IMR-90 (cell line): ENCODE measurements around the gene ANAPC5. TPM values are rescaled to one million over a fixed set of nuclear protein-coding genes. Genes with fewer than 3 reads are reported as not detected.

Experiments
- ATAC-seq: fragments of 200-7000 bp; cut with Tn5 transposase; 2 replicates; pipeline ENCODE4 v1.9.1; 2020; ENCODE audit warnings: low read depth, mild to moderate bottlenecking, moderate library complexity
- BruUV-seq: library from RNA; stranded (reverse); fragments of 400-500 nt; replicated peaks from 2 replicates; lab custom pipeline; 2021; lab: Mats Ljungman, UMichigan
- CTCF ChIA-PET: fragments of 300-600 bp; formaldehyde crosslinking; extraction: SDS; loops from one replicate; lab custom pipeline; 2021; ENCODE audit warnings: antibody characterized with exemption; lab: Yijun Ruan, JAX
- POLR2A ChIA-PET: fragments of 300-600 bp; sonication (Branson Sonifier 250); formaldehyde crosslinking; loops from one replicate; lab custom pipeline; 2022; ENCODE audit warnings: antibody characterized with exemption; ENCODE audit not compliant: unreplicated experiment; lab: Charles Lee
- DNase-seq: peaks from one replicate; pipeline ENCODE4 v3.0.0; 2013
- H2AFZ ChIP-seq: replicated peaks from 2 replicates; pipeline ENCODE3; 2013; ENCODE audit warnings: low read length, mild to moderate bottlenecking; ENCODE audit not compliant: poor library complexity
- H2AK5ac ChIP-seq: 2 replicates; pipeline ENCODE4 v1.6.1; 2013; ENCODE audit warnings: low read depth, low read length, inconsistent platforms
- H2AK9ac ChIP-seq: replicated peaks from 2 replicates; pipeline ENCODE3; 2013; ENCODE audit warnings: mild to moderate bottlenecking, low read depth, low read length, moderate library complexity; ENCODE audit not compliant: poor library complexity
- H2BK120ac ChIP-seq: 2 replicates; pipeline ENCODE4 v1.6.1; 2013; ENCODE audit warnings: low read depth, low read length, inconsistent platforms
- H2BK15ac ChIP-seq: 3 replicates; pipeline ENCODE4 v1.6.1; 2013; ENCODE audit warnings: low read depth, low read length, inconsistent platforms
- H2BK20ac ChIP-seq: 2 replicates; pipeline ENCODE4 v1.6.1; 2013; ENCODE audit warnings: low read depth, mild to moderate bottlenecking, inconsistent platforms, low read length, moderate library complexity
- H2BK5ac ChIP-seq: 2 replicates; pipeline ENCODE4 v1.6.1; 2013; ENCODE audit warnings: mild to moderate bottlenecking, low read depth, low read length, inconsistent platforms; ENCODE audit not compliant: poor library complexity, severe bottlenecking
- H3K14ac ChIP-seq: replicated peaks from 2 replicates; pipeline ENCODE4 v1.6.1; 2013; ENCODE audit warnings: low read depth, low read length, inconsistent platforms
- H3K18ac ChIP-seq: 2 replicates; pipeline ENCODE4 v1.6.1; 2013; ENCODE audit warnings: low read depth, low read length, control low read depth
- H3K23ac ChIP-seq: 2 replicates; pipeline ENCODE4 v1.6.1; 2013; ENCODE audit warnings: low read depth, low read length, inconsistent platforms
- H3K27ac ChIP-seq: 2 replicates; pipeline ENCODE4 v1.5.1; 2013; ENCODE audit warnings: mild to moderate bottlenecking, control low read depth, low read length; ENCODE audit not compliant: insufficient read depth
- H3K27me3 ChIP-seq: 2 replicates; pipeline ENCODE4 v1.6.1; 2013; ENCODE audit warnings: low read length; ENCODE audit not compliant: control insufficient read depth, insufficient read depth
- H3K36me3 ChIP-seq: 2 replicates; pipeline ENCODE4 v1.6.1; 2013; ENCODE audit warnings: low read length, mixed read lengths; ENCODE audit not compliant: control insufficient read depth, insufficient read depth
- H3K4ac ChIP-seq: 2 replicates; pipeline ENCODE4 v1.6.1; 2013; ENCODE audit warnings: low read depth, low read length, inconsistent platforms
- H3K4me1 ChIP-seq: 2 replicates; pipeline ENCODE4 v1.6.1; 2013; ENCODE audit warnings: low read length, mixed read lengths; ENCODE audit not compliant: control insufficient read depth, insufficient read depth
- H3K4me2 ChIP-seq: 2 replicates; pipeline ENCODE4 v1.6.1; 2013; ENCODE audit warnings: low read depth, mild to moderate bottlenecking, control low read depth, low read length, moderate library complexity
- H3K4me3 ChIP-seq: 2 replicates; pipeline ENCODE4 v1.5.1; 2013; ENCODE audit warnings: low read depth, mild to moderate bottlenecking, control low read depth, low read length, moderate library complexity; ENCODE audit not compliant: insufficient read depth
- H3K56ac ChIP-seq: 2 replicates; pipeline ENCODE4 v1.6.1; 2013; ENCODE audit warnings: low read length, inconsistent platforms; ENCODE audit not compliant: insufficient read depth; ENCODE audit errors: extremely low read depth
- H3K79me1 ChIP-seq, 2 experiments: 2 replicates each; pipeline ENCODE4 v1.6.1; 2013; ENCODE audit warnings: low read length in 2 of 2, inconsistent platforms in 1 of 2, low read depth in 1 of 2
- H3K9ac ChIP-seq: 2 replicates; pipeline ENCODE4 v1.6.1; 2013; ENCODE audit warnings: low read depth, low read length, control low read depth
- H3K9me1 ChIP-seq: 2 replicates; pipeline ENCODE4 v1.6.1; 2013; ENCODE audit warnings: low read length, inconsistent platforms; ENCODE audit not compliant: insufficient read depth
- H3K9me3 ChIP-seq: 2 replicates; pipeline ENCODE4 v1.6.1; 2013; ENCODE audit warnings: low read length; ENCODE audit not compliant: control insufficient read depth, insufficient read depth
- H4K20me1 ChIP-seq: 2 replicates; pipeline ENCODE4 v1.6.1; 2013; ENCODE audit warnings: low read length, inconsistent platforms; ENCODE audit not compliant: insufficient read depth
- H4K5ac ChIP-seq: 2 replicates; pipeline ENCODE4 v1.6.1; 2013; ENCODE audit warnings: mild to moderate bottlenecking, low read depth, low read length, control low read depth
- H4K8ac ChIP-seq, 2 experiments: 2 replicates each; pipeline ENCODE4 v1.6.1; 2013; ENCODE audit warnings: low read depth in 2 of 2, low read length in 2 of 2, control low read depth in 1 of 2, inconsistent platforms in 1 of 2
- H4K91ac ChIP-seq: 2 replicates; pipeline ENCODE4 v1.6.1; 2013; ENCODE audit warnings: low read depth, low read length, inconsistent platforms; ENCODE audit not compliant: insufficient read depth
- BHLHE40 ChIP-seq: fragments of 150-350 bp; IDR thresholded peaks from 2 replicates; pipeline ENCODE4 v1.6.1; 2016; ENCODE audit warnings: mild to moderate bottlenecking, low read depth, low read length
- CEBPB ChIP-seq: IDR thresholded peaks from 2 replicates; pipeline ENCODE4 v1.6.1; 2012; ENCODE audit warnings: low read depth, low read length, improper control_type of control experiment
- CTCF ChIP-seq: conservative IDR thresholded peaks from 2 replicates; pipeline ENCODE4 v1.5.1; 2012; ENCODE audit warnings: mild to moderate bottlenecking, low read depth, low read length, improper control_type of control experiment
- FOS ChIP-seq: fragments of 150-350 bp; IDR thresholded peaks from 2 replicates; pipeline ENCODE4 v1.6.1; 2016; ENCODE audit warnings: low read depth, low read length
- MAFK ChIP-seq: IDR thresholded peaks from 2 replicates; pipeline ENCODE4 v1.6.1; 2012; ENCODE audit warnings: low read depth, low read length, improper control_type of control experiment
- MAZ ChIP-seq: IDR thresholded peaks from 2 replicates; pipeline ENCODE4 v1.6.1; 2012; ENCODE audit warnings: low read depth, mild to moderate bottlenecking, low read length, improper control_type of control experiment, moderate library complexity, borderline replicate concordance
- MXI1 ChIP-seq: IDR thresholded peaks from 2 replicates; pipeline ENCODE4 v1.6.1; 2012; ENCODE audit warnings: low read depth, mild to moderate bottlenecking, low read length, moderate library complexity, borderline replicate concordance
- POLR2A ChIP-seq: IDR thresholded peaks from 2 replicates; pipeline ENCODE4 v1.6.1; 2012; ENCODE audit warnings: mild to moderate bottlenecking, low read depth, low read length
- RAD21 ChIP-seq: IDR thresholded peaks from 2 replicates; pipeline ENCODE4 v1.6.1; 2012; ENCODE audit warnings: low read length, improper control_type of control experiment
- RCOR1 ChIP-seq: IDR thresholded peaks from 2 replicates; pipeline ENCODE4 v1.6.1; 2012; ENCODE audit warnings: mild to moderate bottlenecking, low read length, improper control_type of control experiment; ENCODE audit not compliant: insufficient replicate concordance
- RFX5 ChIP-seq: IDR thresholded peaks from 2 replicates; pipeline ENCODE4 v1.8.0; 2012; ENCODE audit warnings: low read depth, mild to moderate bottlenecking, low read length, moderate library complexity
- SMC3 ChIP-seq: fragments of 150-350 bp; IDR thresholded peaks from 2 replicates; pipeline ENCODE4 v1.6.1; 2016; ENCODE audit warnings: low read depth, mild to moderate bottlenecking, antibody characterized with exemption, low read length, moderate library complexity
- WGBS, 2 experiments: methylation state at CpG; one replicate each; pipeline versions ENCODE4 v1.1.5 to v1.1.7; 2013; ENCODE audit warnings: missing lambda C conversion rate in 2 of 2; ENCODE audit not compliant: insufficient read length in 1 of 2; ENCODE audit errors: extremely low coverage in 2 of 2; 5-methylcytosine and 5-hydroxymethylcytosine counted together
- dilution Hi-C: fragments of 300-500 bp; cut with HindIII; formaldehyde crosslinking; loops from one replicate; pipeline ENCODE4 v1.14.3; 2018; ENCODE audit warnings: low sequenced_read_pairs; ENCODE audit not compliant: unreplicated experiment
- in situ Hi-C: fragments of 300-500 bp; cut with MboI; formaldehyde crosslinking; loops from 3 replicates; pipeline ENCODE4 v1.14.3; 2019; ENCODE audit warnings: low sequenced_read_pairs, inconsistent platforms, mixed read lengths
- intact Hi-C: fragments of 100-400 bp; cut with micrococcal nuclease; formaldehyde crosslinking; loops from 2 replicates; pipeline ENCODE4 v1.10.0; 2022
- polyA plus RNA-seq, 3 experiments: library from polyadenylated mRNA; depleted of rRNA; stranded (reverse); fragments of >200 nt; gene quantifications; 2 replicates each; pipeline ENCODE4 v1.2.3, GENCODE V29; 2012; ENCODE audit warnings: low replicate concordance in 1 of 3
- total RNA-seq: library from RNA; depleted of rRNA; stranded (reverse); fragments of >200 nt; gene quantifications from 2 replicates; pipeline ENCODE4 v1.2.3, GENCODE V29; 2012

Gene ANAPC5
- total and polyA plus RNA-seq, 2 of the 4 experiments (the other 2 are of a cell fraction): 157 to 211 TPM

GRCh38 chr12:121383601-121384021 lies 31.4 kb upstream of the ANAPC5 start:
- ChIA-PET CTCF (no interaction called here), POLR2A (no interaction called here)
- Histone ChIP-seq H2BK120ac (no peak overlapping the region), H3K4me2 (no peak overlapping the region), H3K14ac (no peak overlapping the region), H3K23ac (no peak overlapping the region), H3K9me3 (no peaks in the 10 kb centered on the region), H2BK5ac (no peak overlapping the region), H4K8ac (no peak overlapping the region), H3K27me3 (no peaks in the 10 kb centered on the region), H2BK15ac (no peak overlapping the region), H4K20me1 (no peaks in the 10 kb centered on the region), H2BK20ac (no peak overlapping the region), H2AK9ac (no peak overlapping the region), H4K5ac (no peak overlapping the region), H3K9me1 (peaks cover 2% of the 10 kb centered on the region; the same call in 1 of the 2 replicates), H2AFZ (no peak overlapping the region), H3K4me3 (no peak overlapping the region), H4K91ac (no peak overlapping the region), H3K9ac (no peak overlapping the region), H3K56ac (no peak overlapping the region), H3K4me1 (peaks cover 2% of the 10 kb centered on the region), H3K79me1 (no peaks in the 10 kb centered on the region), H3K4ac (no peak overlapping the region), H3K18ac (no peak overlapping the region), H3K36me3 (no peaks in the 10 kb centered on the region), H2AK5ac (no peak overlapping the region), H3K27ac (no peak overlapping the region)
- intact Hi-C loops (no loop called here), in situ Hi-C loops (no loop called here), dilution Hi-C loops (no loop called here)
- ATAC-seq (no peak), DNase-seq (no peak)
- no peak for TF ChIP-seq CTCF
- no peak for TF ChIP-seq FOS
- no peak for TF ChIP-seq MXI1
- TF ChIP-seq MAZ: no peak
- no peak for TF ChIP-seq SMC3
- TF ChIP-seq RAD21: no peak
- TF ChIP-seq MAFK: no peak
- no peak for TF ChIP-seq CEBPB
- no peak for TF ChIP-seq RCOR1
- no peak for TF ChIP-seq POLR2A
- no peak for TF ChIP-seq RFX5
- TF ChIP-seq BHLHE40: no peak
- no TSS peak for BruUV-seq
- no CpG with 5 or more reads among the region's 9 CpGs for WGBS, 2 experiments
